PC-9 (cell line): ENCODE measurements around the gene FBXO9. TPM values are rescaled to one million over a fixed set of nuclear protein-coding genes. Genes with fewer than 3 reads are reported as not detected.

Experiments used
- BruUV-seq: library from RNA; stranded (reverse); fragments of 400-500 nt; replicated peaks from 2 replicates; lab custom pipeline; 2021; lab: Mats Ljungman, UMichigan
- CTCF ChIA-PET: fragments of 300-600 bp; sonication (Branson Sonifier 250); formaldehyde crosslinking; loops from one replicate; lab custom pipeline; 2022; ENCODE audit warnings: antibody characterized with exemption; lab: Charles Lee
- POLR2A ChIA-PET: fragments of 300-600 bp; sonication (Branson Sonifier 250); formaldehyde crosslinking; loops from one replicate; lab custom pipeline; 2022; ENCODE audit warnings: antibody characterized with exemption; ENCODE audit not compliant: unreplicated experiment; lab: Charles Lee
- DNase-seq, 2 experiments: peaks; one replicate each; pipeline versions ENCODE4 v3.0.0 to v3.0.0-alpha.2; 2015 to 2022; ENCODE audit warnings: mixed read lengths in 1 of 2
- H2AFZ ChIP-seq: fragments of 200-600 bp; sonication (generic); 2 replicates; pipeline ENCODE4 v1.8.1; 2017; ENCODE audit warnings: antibody characterized with exemption
- H3F3A ChIP-seq: fragments of 200-600 bp; sonication (generic); 2 replicates; pipeline ENCODE4 v1.8.1; 2017; ENCODE audit warnings: antibody characterized with exemption, mild to moderate bottlenecking, low read depth; ENCODE audit not compliant: insufficient read depth
- H3K27ac ChIP-seq: fragments of 200-600 bp; sonication (generic); 2 replicates; pipeline ENCODE4 v1.6.1; 2016; ENCODE audit warnings: mixed run types
- H3K27me3 ChIP-seq: fragments of 200-600 bp; sonication (generic); 2 replicates; pipeline ENCODE4 v1.6.1; 2016; ENCODE audit warnings: low read depth, mixed run types; ENCODE audit not compliant: insufficient read depth
- H3K36me3 ChIP-seq: fragments of 200-600 bp; sonication (generic); 2 replicates; pipeline ENCODE4 v1.6.1; 2016; ENCODE audit warnings: low read depth, mixed run types
- H3K4me1 ChIP-seq: fragments of 200-600 bp; sonication (generic); replicated peaks from 2 replicates; pipeline ENCODE4 v1.6.1; 2016; ENCODE audit warnings: mixed run types; ENCODE audit not compliant: insufficient read depth
- H3K4me2 ChIP-seq: fragments of 200-600 bp; sonication (generic); 2 replicates; pipeline ENCODE4 v1.6.1; 2017; ENCODE audit warnings: mixed run types
- H3K4me3 ChIP-seq: fragments of 200-600 bp; sonication (generic); 2 replicates; pipeline ENCODE4 v1.6.1; 2016; ENCODE audit warnings: mixed run types
- H3K79me2 ChIP-seq: fragments of 200-600 bp; sonication (generic); 2 replicates; pipeline ENCODE4 v1.6.1; 2017; ENCODE audit warnings: low read depth, mixed run types
- H3K9me2 ChIP-seq: fragments of 200-600 bp; sonication (generic); 2 replicates; pipeline ENCODE4 v1.8.1; 2017; ENCODE audit warnings: mild to moderate bottlenecking; ENCODE audit not compliant: insufficient read depth
- H3K9me3 ChIP-seq: fragments of 200-600 bp; sonication (generic); 2 replicates; pipeline ENCODE4 v1.8.1; 2016; ENCODE audit warnings: low read depth; ENCODE audit not compliant: insufficient read depth
- H4K20me1 ChIP-seq: fragments of 200-600 bp; sonication (generic); 2 replicates; pipeline ENCODE4 v1.8.1; 2017; ENCODE audit not compliant: insufficient read depth
- EZH2 ChIP-seq: fragments of 200-600 bp; sonication (generic); IDR thresholded peaks from 2 replicates; pipeline ENCODE4 v1.8.0; 2017; ENCODE audit warnings: antibody characterized with exemption, low read depth
- intact Hi-C: fragments of 100-400 bp; cut with micrococcal nuclease; formaldehyde crosslinking; loops from one replicate; pipeline ENCODE4 v1.10.0; 2022; ENCODE audit not compliant: unreplicated experiment
- total RNA-seq: library from RNA; stranded (reverse); gene quantifications from 2 replicates; pipeline ENCODE4 v1.2.3, GENCODE V29; 2021
- TF ChIP-seq, protein P1 (sequence below): fragments of 200-600 bp; sonication (generic); conservative IDR thresholded peaks from 2 replicates; pipeline ENCODE4 v1.6.1; 2017; ENCODE audit warnings: mixed run types, antibody characterized with exemption, mild to moderate bottlenecking, moderate library complexity

FBXO9 gene
- total RNA-seq, 1 experiment from 2014 or later = 56.5 TPM

DNA sequence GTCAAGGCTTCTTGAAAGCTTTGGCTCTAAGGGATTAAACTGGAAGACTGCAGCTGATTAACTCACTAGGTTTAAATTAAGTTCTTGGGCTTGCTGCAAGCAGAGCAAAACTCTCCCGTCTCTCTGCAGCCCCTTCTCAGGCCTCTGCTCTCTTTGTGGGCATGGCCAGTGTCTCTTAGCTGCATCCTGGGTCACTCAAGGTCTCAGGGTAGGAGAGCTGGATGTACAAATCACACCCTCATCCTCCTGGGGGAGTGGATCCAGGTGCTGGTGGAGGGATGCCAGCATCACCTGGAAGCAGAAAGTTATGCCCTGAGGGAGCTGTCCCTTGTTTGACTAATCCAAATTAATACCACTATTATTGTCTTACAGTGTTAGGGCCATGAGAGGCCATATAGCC is 47.7 kb downstream of the FBXO9 start:
- H2AFZ ChIP-seq = no peak overlapping the region
- no TSS peak for BruUV-seq
- DNase-seq = peak; percentile 71 to 87
- intact Hi-C loops = loop anchor here (1.0 to 5.0 kb wide), 5 partner anchors 55 to 614 kb away; partner anchors contain the start of gene GCLC
- no peaks in the 10 kb centered on the region for H3K27me3 ChIP-seq
- H3F3A ChIP-seq = peaks cover 36% of the 10 kb centered on the region
- H3K27ac ChIP-seq = peak overlapping the region; percentile 88
- H3K4me3 ChIP-seq = peak overlapping the region; percentile 41; the same call in 1 of the 2 replicates
- no peaks in the 10 kb centered on the region for H4K20me1 ChIP-seq
- TF ChIP-seq, protein P1, sequence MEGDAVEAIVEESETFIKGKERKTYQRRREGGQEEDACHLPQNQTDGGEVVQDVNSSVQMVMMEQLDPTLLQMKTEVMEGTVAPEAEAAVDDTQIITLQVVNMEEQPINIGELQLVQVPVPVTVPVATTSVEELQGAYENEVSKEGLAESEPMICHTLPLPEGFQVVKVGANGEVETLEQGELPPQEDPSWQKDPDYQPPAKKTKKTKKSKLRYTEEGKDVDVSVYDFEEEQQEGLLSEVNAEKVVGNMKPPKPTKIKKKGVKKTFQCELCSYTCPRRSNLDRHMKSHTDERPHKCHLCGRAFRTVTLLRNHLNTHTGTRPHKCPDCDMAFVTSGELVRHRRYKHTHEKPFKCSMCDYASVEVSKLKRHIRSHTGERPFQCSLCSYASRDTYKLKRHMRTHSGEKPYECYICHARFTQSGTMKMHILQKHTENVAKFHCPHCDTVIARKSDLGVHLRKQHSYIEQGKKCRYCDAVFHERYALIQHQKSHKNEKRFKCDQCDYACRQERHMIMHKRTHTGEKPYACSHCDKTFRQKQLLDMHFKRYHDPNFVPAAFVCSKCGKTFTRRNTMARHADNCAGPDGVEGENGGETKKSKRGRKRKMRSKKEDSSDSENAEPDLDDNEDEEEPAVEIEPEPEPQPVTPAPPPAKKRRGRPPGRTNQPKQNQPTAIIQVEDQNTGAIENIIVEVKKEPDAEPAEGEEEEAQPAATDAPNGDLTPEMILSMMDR = no peak
- TF ChIP-seq EZH2 = no peak
- H3K9me2 ChIP-seq = no peaks in the 10 kb centered on the region
- no peaks in the 10 kb centered on the region for H3K36me3 ChIP-seq
- peaks cover 61% of the 10 kb centered on the region for H3K4me1 ChIP-seq
- peak overlapping the region; percentile 78 for H3K4me2 ChIP-seq
- H3K79me2 ChIP-seq = no peaks in the 10 kb centered on the region
- CTCF ChIA-PET = interaction anchor here (0.6 to 1.5 kb wide), 5 partner anchors 56 to 615 kb away, joined by 3 to 5 read pairs (median 3); no protein-coding TSS in a partner anchor
- H3K9me3 ChIP-seq = peaks cover 7% of the 10 kb centered on the region
- POLR2A ChIA-PET = interaction anchor here (0.5 to 1.1 kb wide), 6 partner anchors 56 to 823 kb away, joined by 3 to 11 read pairs (median 3); no protein-coding TSS in a partner anchor

DNA sequence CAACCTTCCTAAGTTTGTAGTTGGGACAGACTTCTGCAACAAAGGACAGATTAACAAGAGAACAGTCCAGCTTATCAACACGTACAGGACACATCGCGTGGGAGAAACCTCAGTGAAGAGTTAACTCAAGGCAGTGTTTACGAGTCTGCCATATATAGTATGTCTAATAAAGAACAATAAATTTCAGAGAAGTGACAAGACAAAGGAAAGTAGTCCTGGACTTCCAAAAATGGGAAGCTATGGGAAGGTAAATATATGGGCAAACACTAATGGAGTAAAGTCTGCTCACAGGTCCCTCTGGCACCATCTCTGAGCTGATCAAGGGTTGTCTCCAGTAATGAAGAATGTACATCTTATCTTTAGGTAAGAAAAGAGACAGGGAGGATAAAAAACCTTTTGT is 48.5 kb downstream of the FBXO9 start:
- TF ChIP-seq EZH2 = no peak
- TF ChIP-seq, protein P1 = no peak
- peaks cover 11% of the 10 kb centered on the region for H3K9me3 ChIP-seq
- BruUV-seq = no TSS peak
- no peak for DNase-seq
- H3K4me2 ChIP-seq = peak overlapping the region; percentile 78
- H2AFZ ChIP-seq = no peak overlapping the region
- peak overlapping the region; percentile 41; the same call in 1 of the 2 replicates for H3K4me3 ChIP-seq
- no peaks in the 10 kb centered on the region for H3K79me2 ChIP-seq
- CTCF ChIA-PET = interaction anchor here (0.6 to 0.8 kb wide), 2 partner anchors 15 to 46 kb away, joined by 3 read pairs; no protein-coding TSS in a partner anchor
- H4K20me1 ChIP-seq = no peaks in the 10 kb centered on the region
- H3F3A ChIP-seq = peaks cover 36% of the 10 kb centered on the region
- peaks cover 59% of the 10 kb centered on the region for H3K4me1 ChIP-seq
- no peaks in the 10 kb centered on the region for H3K36me3 ChIP-seq
- H3K9me2 ChIP-seq = no peaks in the 10 kb centered on the region
- H3K27me3 ChIP-seq = no peaks in the 10 kb centered on the region
- POLR2A ChIA-PET = no interaction called here
- H3K27ac ChIP-seq = peak overlapping the region; percentile 88
- intact Hi-C loops = loop anchor here (2.0 to 5.0 kb wide), 3 partner anchors 354 to 614 kb away; partner anchors contain the start of gene GCLC

DNA sequence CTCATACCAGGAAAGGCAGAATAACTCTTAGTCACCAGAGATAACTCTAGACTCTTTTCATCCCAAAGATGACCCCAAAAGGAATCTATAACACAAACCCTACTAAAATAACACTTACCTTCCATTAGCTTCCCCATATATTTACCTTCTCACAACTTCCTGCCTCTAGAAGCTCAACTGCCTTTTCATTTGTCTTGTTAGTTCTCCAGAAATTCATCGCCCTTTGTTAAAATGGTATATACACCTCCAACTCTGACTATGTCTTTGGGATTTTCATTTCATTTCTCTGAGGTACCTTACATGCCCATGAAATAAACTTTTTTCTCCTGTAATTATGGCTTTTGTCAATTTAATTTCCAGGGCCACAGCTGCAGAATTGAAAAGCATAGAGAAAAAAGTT is 49.9 kb downstream of the FBXO9 start:
- Histone ChIP-seq H3K4me3 (no peak overlapping the region), H3K27me3 (no peaks in the 10 kb centered on the region), H3K27ac (no peak overlapping the region), H3K36me3 (no peaks in the 10 kb centered on the region), H4K20me1 (no peaks in the 10 kb centered on the region), H3K9me2 (no peaks in the 10 kb centered on the region), H3K79me2 (no peaks in the 10 kb centered on the region), H3F3A (peaks cover 36% of the 10 kb centered on the region), H3K4me2 (no peak overlapping the region), H2AFZ (no peak overlapping the region), H3K9me3 (peaks cover 16% of the 10 kb centered on the region), H3K4me1 (peaks cover 60% of the 10 kb centered on the region)
- no TSS peak for BruUV-seq
- no peak for DNase-seq
- ChIA-PET POLR2A (interaction anchor here (0.7 kb wide), 1 partner anchor 502 kb away, joined by 3 read pairs; no protein-coding TSS in a partner anchor), CTCF (no interaction called here)
- intact Hi-C loops = no loop called here
- TF ChIP-seq, protein P1 = no peak
- no peak for TF ChIP-seq EZH2
